Right cardiac atrium (tissue), 5 donors: ENCODE results near the gene PAH. TPM values are rescaled to one million over a fixed set of nuclear protein-coding genes. Genes with fewer than 3 reads are reported as not detected.
A peak's percentile ranks its signal among the peaks of the same experiment; 100 is the strongest.

Experiments used
- ATAC-seq, 2 donors: fragments of 200-7000 bp; cut with Tn5 transposase; one replicate each; pipeline versions ENCODE4 v1.8.0 to v1.9.1; 2020; ENCODE audit warnings: moderate library complexity in 2 of 2, mild to moderate bottlenecking in 1 of 2
- DNase-seq, 3 donors: peaks; one replicate each; pipeline ENCODE4 v3.0.0-alpha.2; 2020
- H3K27ac ChIP-seq: one replicate; pipeline ENCODE4 v1.5.1; 2013; ENCODE audit warnings: mild to moderate bottlenecking, low read length, control low read depth, moderate library complexity
- H3K27me3 ChIP-seq: one replicate; pipeline ENCODE4 v1.6.1; 2013; ENCODE audit not compliant: control insufficient read depth, insufficient read depth
- H3K4me1 ChIP-seq: one replicate; pipeline ENCODE4 v1.6.1; 2013; ENCODE audit warnings: low read length; ENCODE audit not compliant: control insufficient read depth, insufficient read depth
- H3K4me3 ChIP-seq: one replicate; pipeline ENCODE4 v1.5.1; 2013; ENCODE audit warnings: low read length, control low read depth
- H3K9me3 ChIP-seq: one replicate; pipeline ENCODE4 v1.6.1; 2013; ENCODE audit warnings: low read length; ENCODE audit not compliant: control insufficient read depth
- WGBS: extraction: QIAGEN DNeasy Blood & Tissue Kit; methylation state at CpG from one replicate; pipeline ENCODE4 v1.1.7; 2013; 5-methylcytosine and 5-hydroxymethylcytosine counted together
- intact Hi-C, 4 donors: fragments of 100-400 bp; cut with DNase I; formaldehyde crosslinking; loops; one replicate each; pipeline versions ENCODE4 v1.11.0 to v1.14.0; 2022 to 2023
- long read RNA-seq, 4 donors: library from polyadenylated mRNA; unstranded; transcript quantifications; one replicate each; pipeline ENCODE4 v2.0.0, GENCODE V29; 2020 to 2021
- polyA plus RNA-seq: library from polyadenylated mRNA; stranded (reverse); fragments of 200-250 nt; gene quantifications from one replicate; pipeline ENCODE4 v1.2.3, GENCODE V29; 2013
- total RNA-seq, 4 donors: library from RNA; stranded (reverse); fragmentation: NEBNext Ultra II Directional; extraction: Animal tissue kit (Norgen Biotek cat#: 25700); gene quantifications; one replicate each; pipeline ENCODE4 v1.2.1, GENCODE V29; 2021
- donor health status: healthy with polysubstance abuse.
- donor health status: DM: no; HTN: yes; CAD: no.
- donor health status: DM: no; HTN: no; CAD: no.
- donor health status: DM: no; HTN: yes; CAD: no; lungs with severe emphysema.
- donor health status: DM: yes; HTN: yes; CAD: no.

Gene PAH
- total RNA-seq (1 to 10 TPM in 1 of 4 donors, not detected in 3; 1.2 TPM), polyA plus RNA-seq (not detected)
- long read RNA-seq, donor 1: 0 reads
- long read RNA-seq, donor 2: 0 reads
- long read RNA-seq, donor 3: 0 reads
- long read RNA-seq, donor 4: 0 reads

DNA sequence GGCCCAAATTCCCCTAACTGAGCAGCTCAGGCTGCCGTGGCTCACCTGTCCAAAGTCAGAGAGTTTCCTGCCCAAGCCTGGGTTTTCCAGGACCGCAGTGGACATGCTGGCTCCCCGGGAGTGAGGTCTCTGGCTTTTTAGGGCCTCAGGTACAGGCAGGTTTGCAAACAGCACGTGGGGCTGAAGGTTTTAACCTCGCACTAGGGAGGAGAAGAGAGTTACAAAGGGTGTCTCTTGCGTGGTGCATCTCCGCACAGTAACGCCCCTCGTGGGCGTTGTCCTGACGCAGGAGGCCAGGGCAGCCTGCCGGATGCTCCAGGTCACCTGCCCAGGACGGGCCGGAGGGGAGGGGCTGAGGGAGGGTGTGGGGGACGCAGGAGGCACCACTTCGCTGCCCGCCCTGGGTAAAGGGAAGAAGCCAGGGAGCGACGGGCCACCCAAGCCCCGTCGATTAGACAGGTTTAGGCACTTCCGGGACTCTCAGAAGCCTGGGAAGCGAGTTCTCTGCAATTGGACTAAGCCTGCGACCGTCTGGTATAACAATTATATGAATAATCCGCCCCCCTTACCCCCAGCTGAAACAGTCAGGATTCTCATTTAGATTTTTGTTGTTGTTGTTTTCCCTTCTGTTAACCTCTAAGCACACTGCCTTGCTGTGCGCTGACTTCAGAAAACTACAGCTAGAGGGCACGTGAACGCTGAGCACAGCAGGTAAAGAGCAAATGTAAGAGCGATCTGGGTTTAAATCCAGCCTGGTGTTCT lies at the start of gene PAH:
Gene PAH (minus strand): TSS at position 219 of the 762 bp plus-strand sequence. CDS start 114 bp downstream, at position 105.
- no peaks in the 10 kb centered on the region for H3K4me1 ChIP-seq
- DNase-seq: peak; percentile 13 to 39 (median 33)
- H3K27ac ChIP-seq: no peak within 1 kb of the TSS
- WGBS: 9% methylated on average over 30 of the region's 30 CpGs
- no peaks in the 10 kb centered on the region for H3K9me3 ChIP-seq
- intact Hi-C loops: no loop called here
- H3K4me3 ChIP-seq: peak within 1 kb of the TSS; percentile 3
- H3K27me3 ChIP-seq: no peaks in the 10 kb centered on the region
- peak; percentile 34 to 65 for ATAC-seq

- Histone ChIP-seq H3K27ac (no peak overlapping the region), H3K4me1 (no peaks in the 10 kb centered on the region), H3K9me3 (no peaks in the 10 kb centered on the region), H3K4me3 (no peak overlapping the region), H3K27me3 (peaks cover 4% of the 10 kb centered on the region)
- no peak for ATAC-seq
- intact Hi-C loops: no loop called here
- no peak for DNase-seq
- WGBS: 27% methylated on average over 12 of the region's 12 CpGs
Observed at GRCh38 chr12:102966200-102966863, 49.3 kb upstream of the PAH start.

DNA sequence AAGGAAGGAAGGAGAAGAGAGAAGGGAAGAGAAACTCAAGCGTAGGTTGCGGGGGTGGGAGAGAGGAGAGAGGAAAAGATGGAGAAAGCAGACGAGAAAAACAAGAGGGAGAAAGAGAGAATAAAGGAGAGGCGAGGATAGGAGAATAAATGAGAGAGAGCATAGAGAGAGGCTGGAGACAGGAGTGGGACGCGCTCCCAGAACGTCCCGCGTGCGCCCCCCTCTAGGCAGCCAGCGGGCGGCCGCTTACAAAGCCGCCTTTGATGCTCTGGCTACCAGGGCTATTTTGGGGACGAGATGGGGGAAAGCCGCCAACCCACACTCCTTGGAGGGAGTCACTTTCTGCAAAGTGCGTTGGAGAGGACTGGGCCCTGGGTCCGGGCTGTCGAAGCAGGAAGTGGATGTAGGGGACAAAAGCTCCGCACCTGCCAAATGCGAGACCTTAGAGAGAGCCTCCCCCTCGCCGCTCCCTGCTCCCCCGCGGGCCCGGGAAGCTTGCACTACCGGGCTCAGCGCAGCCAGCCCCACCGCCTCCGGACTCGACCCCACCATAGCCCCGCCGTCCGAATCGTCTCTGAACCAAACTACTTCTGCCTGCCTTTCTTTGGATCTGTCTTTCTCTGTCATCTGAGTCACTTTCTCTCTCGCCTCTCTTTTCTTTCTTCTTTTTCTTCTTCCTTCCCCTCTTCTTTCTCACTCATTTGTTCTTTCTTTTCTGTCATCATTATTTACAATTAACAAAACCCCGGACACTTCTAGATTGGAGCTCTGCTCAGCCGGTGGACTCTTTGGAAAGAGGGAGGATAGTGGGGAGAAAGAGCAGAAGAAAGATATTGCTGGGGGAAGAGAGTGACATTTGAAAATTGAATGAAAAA lies 48.5 kb upstream of the PAH start:
- intact Hi-C loops: no loop called here
- peaks cover 4% of the 10 kb centered on the region for H3K27me3 ChIP-seq
- H3K4me1 ChIP-seq: no peaks in the 10 kb centered on the region
- DNase-seq: peak in 1 of 3 donors; percentile 37
- 2% methylated on average over 38 of the region's 38 CpGs for WGBS
- no peak overlapping the region for H3K27ac ChIP-seq
- H3K9me3 ChIP-seq: no peaks in the 10 kb centered on the region
- H3K4me3 ChIP-seq: peak overlapping the region; percentile 9
- no peak for ATAC-seq

GRCh38 chr12:102964872-102965271 lies 47.8 kb upstream of the PAH start:
- intact Hi-C loops: no loop called here
- 2% methylated on average over 21 of the region's 21 CpGs for WGBS
- DNase-seq (no peak), ATAC-seq (no peak)
- no peaks in the 10 kb centered on the region for H3K4me1 ChIP-seq
- H3K27me3 ChIP-seq: peaks cover 4% of the 10 kb centered on the region
- no peak overlapping the region for H3K4me3 ChIP-seq
- no peaks in the 10 kb centered on the region for H3K9me3 ChIP-seq
- no peak overlapping the region for H3K27ac ChIP-seq

DNA sequence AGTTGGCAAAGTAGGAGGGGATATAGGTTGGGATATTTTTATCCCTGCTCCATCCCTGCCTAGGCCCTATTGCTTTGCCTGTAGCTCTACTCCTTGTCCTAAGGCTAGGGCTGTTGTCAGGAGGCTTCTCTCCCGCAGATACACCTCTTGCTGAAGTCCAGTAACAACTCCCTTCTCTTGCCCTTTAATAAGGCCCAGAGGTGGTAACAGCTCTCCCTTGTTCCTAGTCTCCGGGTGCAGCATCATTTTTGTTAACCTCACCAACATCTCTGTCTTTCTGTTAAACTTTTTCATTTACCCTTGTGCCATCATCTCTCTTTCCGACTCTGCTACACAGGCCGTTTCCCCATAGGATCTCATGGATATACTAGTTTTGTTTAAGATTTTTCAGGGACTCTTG lies 46.8 kb upstream of the PAH start:
- 42% methylated on average over 4 of the region's 4 CpGs for WGBS
- intact Hi-C loops: no loop called here
- H3K27me3 ChIP-seq: peaks cover 4% of the 10 kb centered on the region

DNA sequence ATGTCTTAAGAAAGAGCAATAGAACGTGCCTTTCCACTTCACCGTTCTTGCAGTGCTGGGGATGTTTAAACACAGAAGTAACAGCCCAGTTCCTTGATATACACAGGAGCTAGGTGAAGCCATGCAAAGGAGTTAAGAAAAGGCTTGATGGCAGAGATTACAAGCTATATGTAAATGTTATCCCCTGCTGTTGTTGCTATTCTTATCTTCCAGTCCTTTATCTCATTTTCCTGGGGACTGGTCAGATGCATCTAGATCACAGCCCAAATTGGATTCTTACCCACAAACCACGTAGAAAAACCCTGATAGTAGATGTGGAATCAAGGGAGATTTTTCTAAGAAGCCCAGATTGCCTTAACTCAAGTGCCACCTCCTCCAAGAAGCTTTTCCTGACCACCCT lies 45.9 kb upstream of the PAH start:
- no peaks in the 10 kb centered on the region for H3K9me3 ChIP-seq
- ATAC-seq (no peak), DNase-seq (no peak)
- no peak overlapping the region for H3K27ac ChIP-seq
- H3K4me3 ChIP-seq: no peak overlapping the region
- intact Hi-C loops: no loop called here
- WGBS: 5% methylated on average over 3 of the region's 3 CpGs
- no peaks in the 10 kb centered on the region for H3K4me1 ChIP-seq
- peaks cover 4% of the 10 kb centered on the region for H3K27me3 ChIP-seq

More for the DNA sequence above, 46.8 kb upstream of the PAH start:
- Histone ChIP-seq H3K4me1 (no peaks in the 10 kb centered on the region), H3K9me3 (no peaks in the 10 kb centered on the region), H3K27ac (no peak overlapping the region), H3K4me3 (no peak overlapping the region)
- ATAC-seq (no peak), DNase-seq (no peak)

DNA sequence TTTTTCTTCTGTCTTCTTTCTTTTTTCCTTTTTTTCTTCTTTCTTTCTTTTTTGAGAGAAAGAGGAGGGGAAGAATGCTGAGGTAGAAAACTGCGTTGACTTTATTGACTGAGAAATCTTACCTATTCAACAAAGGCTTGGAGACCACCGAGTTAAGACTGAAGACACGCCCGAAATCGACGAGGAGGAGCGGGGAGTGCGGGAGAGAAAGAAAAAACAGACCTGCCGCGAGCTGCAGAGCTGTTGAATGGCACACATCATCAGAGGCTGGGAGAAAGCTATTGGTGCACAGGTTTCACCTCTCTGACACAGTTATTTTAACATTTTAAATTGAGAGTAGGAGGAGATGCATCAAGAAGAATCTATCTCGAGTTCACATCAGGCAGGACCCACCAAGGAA lies 45.5 kb upstream of the PAH start:
- DNase-seq: no peak
- Histone ChIP-seq H3K4me1 (no peaks in the 10 kb centered on the region), H3K27me3 (peaks cover 4% of the 10 kb centered on the region), H3K9me3 (no peaks in the 10 kb centered on the region), H3K27ac (no peak overlapping the region), H3K4me3 (peak overlapping the region; percentile 7)
- intact Hi-C loops: no loop called here
- ATAC-seq: no peak
- 9% methylated on average over 11 of the region's 11 CpGs for WGBS

- no peak overlapping the region for H3K4me3 ChIP-seq
- H3K9me3 ChIP-seq: no peaks in the 10 kb centered on the region
- H3K27ac ChIP-seq: no peak overlapping the region
- H3K27me3 ChIP-seq: peaks cover 4% of the 10 kb centered on the region
- whole genome bisulfite sequencing: 7% methylated on average over 8 of the region's 8 CpGs
- intact Hi-C loops: no loop called here
- H3K4me1 ChIP-seq: no peaks in the 10 kb centered on the region
- ATAC-seq (no peak), DNase-seq (no peak)
Observed at GRCh38 chr12:102961466-102961855, 44.4 kb upstream of the PAH start.

GRCh38 chr12:102960766-102961465 lies 43.9 kb upstream of the PAH start:
- ATAC-seq (no peak), DNase-seq (no peak)
- WGBS: 6% methylated on average over 19 of the region's 19 CpGs
- H3K4me3 ChIP-seq: no peak overlapping the region
- peaks cover 4% of the 10 kb centered on the region for H3K27me3 ChIP-seq
- intact Hi-C loops: no loop called here
- H3K27ac ChIP-seq: no peak overlapping the region
- H3K4me1 ChIP-seq: no peaks in the 10 kb centered on the region
- no peaks in the 10 kb centered on the region for H3K9me3 ChIP-seq

GRCh38 chr12:102959391-102959790 lies 42.3 kb upstream of the PAH start:
- Histone ChIP-seq H3K27me3 (peaks cover 7% of the 10 kb centered on the region), H3K27ac (no peak overlapping the region), H3K4me3 (no peak overlapping the region), H3K4me1 (no peaks in the 10 kb centered on the region), H3K9me3 (no peaks in the 10 kb centered on the region)
- intact Hi-C loops: no loop called here
- DNase-seq: no peak
- no peak for ATAC-seq
- WGBS: 12% methylated on average over 14 of the region's 14 CpGs
